Gastrocnemius medialis (tissue), 4 donors: Measurements from ENCODE around the gene CCDC150. TPM values are rescaled to one million over a fixed set of nuclear protein-coding genes. Genes with fewer than 3 reads are reported as not detected.

Source experiments
- ATAC-seq, 2 donors: fragments of 150-250 bp; one replicate each; pipeline ENCODE4 v1.9.1; 2016
- DNase-seq, 2 donors: peaks; one replicate each; pipeline ENCODE4 v3.0.0-alpha.2; 2019
- H3K27ac ChIP-seq, 4 donors: fragments of 200-600 bp; sonication (generic); 1 replicate in 1 of 4; 2 replicates in 3 of 4; pipeline ENCODE4 v1.5.1; 2016 to 2018; ENCODE audit warnings: mild to moderate bottlenecking in 2 of 4, moderate library complexity in 1 of 4
- H3K27me3 ChIP-seq, 3 donors: fragments of 200-600 bp; sonication (generic) in 2 of 3; 1 replicate in 1 of 3; 2 replicates in 2 of 3; pipeline versions ENCODE4 v1.5.1 to v1.6.0; 2016 to 2019; ENCODE audit warnings: mild to moderate bottlenecking in 1 of 3, moderate library complexity in 1 of 3
- H3K36me3 ChIP-seq, 2 donors: fragments of 200-600 bp; sonication (generic) in 1 of 2; one replicate each; pipeline ENCODE4 v1.5.1; 2017 to 2018
- H3K4me1 ChIP-seq, 2 donors: fragments of 200-600 bp; sonication (generic) in 1 of 2; one replicate each; pipeline ENCODE4 v1.5.1; 2016 to 2017; ENCODE audit warnings: mild to moderate bottlenecking in 2 of 2
- H3K4me3 ChIP-seq, 4 donors: fragments of 200-600 bp; sonication (generic) in 3 of 4; 1 replicate in 1 of 4; 2 replicates in 3 of 4; pipeline ENCODE4 v1.5.1; 2016 to 2019; ENCODE audit warnings: mild to moderate bottlenecking in 2 of 4
- H3K9me3 ChIP-seq, 3 donors: fragments of 200-600 bp; sonication (generic) in 2 of 3; 1 replicate in 1 of 3; 2 replicates in 2 of 3; pipeline ENCODE4 v1.5.1; 2016 to 2019
- POLR2A ChIP-seq, 2 donors: fragments of 450-650 bp; IDR thresholded peaks; one replicate each; pipeline ENCODE4 v1.6.1; 2017; ENCODE audit warnings: antibody characterized with exemption in 2 of 2, mild to moderate bottlenecking in 2 of 2, moderate library complexity in 2 of 2
- in situ Hi-C, 4 donors: fragments of 200-750 bp; cut with MboI; loops; one replicate each; pipeline versions ENCODE4 v1.15.0 to v1.8.0; 2017; ENCODE audit warnings: low sequenced_read_pairs in 4 of 4
- intact Hi-C: fragments of 100-400 bp; cut with DNase I; formaldehyde crosslinking; loops from one replicate; pipeline ENCODE4 v1.15.1; 2023; ENCODE audit warnings: low total_unique reads
- total RNA-seq, 4 donors: library from RNA; depleted of rRNA; stranded (reverse); fragments of >200 nt; gene quantifications; one replicate each; pipeline versions ENCODE4 v1.1.0 to v1.2.3, GENCODE V29; 2016
- TF ChIP-seq, protein P1 (sequence below), 5 experiments: fragments of 450-650 bp in 3 of 5; fragments of 200-600 bp in 2 of 5; sonication (generic) in 2 of 5; IDR thresholded peaks in 4 of 5; conservative IDR thresholded peaks in 1 of 5; 1 replicate in 4 of 5; 2 replicates in 1 of 5; pipeline ENCODE4 v1.5.1; 2016 to 2019; ENCODE audit warnings: antibody characterized with exemption in 5 of 5, mild to moderate bottlenecking in 3 of 5, moderate library complexity in 3 of 5

The CCDC150 gene
- total RNA-seq, 4 donors from 2014 or later, result 0.31 to 0.83 TPM; not detected in 2

DNA sequence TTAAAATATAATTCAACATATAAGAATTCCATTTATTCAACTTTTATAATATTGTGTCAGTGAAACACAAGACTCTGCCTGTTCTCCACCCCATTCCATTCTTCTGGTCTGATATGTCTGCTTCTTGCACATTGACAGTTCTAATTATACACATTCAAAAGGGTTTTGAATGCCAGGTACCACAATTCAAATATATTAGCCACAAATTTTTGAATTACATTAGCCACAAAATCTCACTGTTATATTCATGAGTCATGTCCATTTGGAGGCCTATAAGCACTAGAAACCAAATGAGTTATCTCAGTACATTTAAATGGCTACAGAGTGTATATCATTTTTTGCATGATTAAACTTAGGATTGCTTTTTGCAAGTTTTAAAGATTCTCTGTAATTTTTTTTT lies 72.1 kb downstream of the CCDC150 start:
- no peaks in the 10 kb centered on the region for H3K9me3 ChIP-seq
- intact Hi-C loops, result no loop called here
- H3K4me1 ChIP-seq, result no peaks in the 10 kb centered on the region
- DNase-seq (no peak), ATAC-seq (no peak)
- H3K27ac ChIP-seq, result no peak overlapping the region
- TF ChIP-seq, protein P1, sequence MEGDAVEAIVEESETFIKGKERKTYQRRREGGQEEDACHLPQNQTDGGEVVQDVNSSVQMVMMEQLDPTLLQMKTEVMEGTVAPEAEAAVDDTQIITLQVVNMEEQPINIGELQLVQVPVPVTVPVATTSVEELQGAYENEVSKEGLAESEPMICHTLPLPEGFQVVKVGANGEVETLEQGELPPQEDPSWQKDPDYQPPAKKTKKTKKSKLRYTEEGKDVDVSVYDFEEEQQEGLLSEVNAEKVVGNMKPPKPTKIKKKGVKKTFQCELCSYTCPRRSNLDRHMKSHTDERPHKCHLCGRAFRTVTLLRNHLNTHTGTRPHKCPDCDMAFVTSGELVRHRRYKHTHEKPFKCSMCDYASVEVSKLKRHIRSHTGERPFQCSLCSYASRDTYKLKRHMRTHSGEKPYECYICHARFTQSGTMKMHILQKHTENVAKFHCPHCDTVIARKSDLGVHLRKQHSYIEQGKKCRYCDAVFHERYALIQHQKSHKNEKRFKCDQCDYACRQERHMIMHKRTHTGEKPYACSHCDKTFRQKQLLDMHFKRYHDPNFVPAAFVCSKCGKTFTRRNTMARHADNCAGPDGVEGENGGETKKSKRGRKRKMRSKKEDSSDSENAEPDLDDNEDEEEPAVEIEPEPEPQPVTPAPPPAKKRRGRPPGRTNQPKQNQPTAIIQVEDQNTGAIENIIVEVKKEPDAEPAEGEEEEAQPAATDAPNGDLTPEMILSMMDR (IDR thresholded peaks at IDR 0.05 in 4 of 5, conservative IDR thresholded peaks at IDR 0.05 in 1 of 5), result no peak
- no peak for TF ChIP-seq POLR2A (IDR thresholded peaks at IDR 0.05)
- in situ Hi-C loops, result no loop called here
- H3K27me3 ChIP-seq, result no peaks in the 10 kb centered on the region
- H3K4me3 ChIP-seq, result no peak overlapping the region
- no peaks in the 10 kb centered on the region for H3K36me3 ChIP-seq

DNA sequence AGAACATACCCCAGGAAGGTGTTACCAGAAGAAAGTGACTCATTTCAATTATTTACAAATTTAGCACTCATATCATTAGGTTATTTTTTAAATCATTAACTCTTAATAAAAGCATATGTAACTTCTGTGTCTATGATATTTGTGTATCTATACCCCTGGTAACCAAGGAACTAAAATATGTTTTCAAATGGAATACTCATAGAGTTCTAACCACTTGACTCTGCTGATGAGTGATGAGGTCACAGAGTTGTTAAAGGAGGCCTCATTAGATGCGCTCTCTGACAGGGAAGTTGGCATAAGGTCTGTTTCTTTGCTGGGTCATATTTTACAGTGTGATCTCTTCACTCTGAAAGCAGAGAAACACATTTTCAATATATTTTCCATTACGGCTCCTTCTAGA lies 73.4 kb downstream of the CCDC150 start:
- Histone ChIP-seq H3K36me3 (no peaks in the 10 kb centered on the region), H3K9me3 (no peaks in the 10 kb centered on the region), H3K27me3 (no peaks in the 10 kb centered on the region), H3K4me3 (no peak overlapping the region), H3K4me1 (no peaks in the 10 kb centered on the region), H3K27ac (no peak overlapping the region)
- intact Hi-C loops, result no loop called here
- in situ Hi-C loops, result no loop called here
- TF ChIP-seq, protein P1 (IDR thresholded peaks at IDR 0.05 in 4 of 5, conservative IDR thresholded peaks at IDR 0.05 in 1 of 5), result no peak
- no peak for TF ChIP-seq POLR2A (IDR thresholded peaks at IDR 0.05)
- ATAC-seq (no peak), DNase-seq (no peak)

DNA sequence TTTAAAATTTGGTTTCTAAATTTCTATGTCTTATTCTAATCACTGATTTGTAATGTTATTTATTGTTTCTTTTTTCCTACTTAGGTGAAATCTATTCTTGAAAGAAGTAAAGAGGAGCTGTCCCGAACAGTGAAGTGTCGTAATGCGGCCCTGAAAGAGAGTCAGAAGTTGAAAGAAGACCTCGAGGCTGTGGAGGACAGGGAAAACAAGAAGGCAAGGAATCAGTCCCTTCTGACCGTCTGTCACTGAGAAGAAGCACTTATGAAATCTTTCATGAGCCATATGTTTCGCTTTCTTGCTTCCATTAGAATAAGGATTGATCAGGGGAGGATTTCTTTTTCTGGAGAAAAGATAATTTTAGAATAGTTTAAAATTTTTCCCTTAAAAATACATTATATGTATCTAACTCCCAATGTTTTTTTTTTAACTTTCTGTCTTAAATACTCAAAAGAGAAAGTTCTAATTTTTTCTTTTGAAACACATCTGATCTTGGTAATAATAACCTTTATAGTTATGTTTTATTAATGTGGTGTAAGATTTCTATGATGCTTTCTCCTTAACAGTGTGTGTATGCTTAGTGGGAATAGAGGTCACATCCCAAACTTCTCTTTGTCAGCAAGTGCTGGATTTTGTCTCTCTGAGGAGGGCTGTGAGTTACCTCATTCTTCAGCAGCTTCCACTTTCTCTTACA lies 79.0 kb downstream of the CCDC150 start:
- H3K4me1 ChIP-seq, result peaks cover 8 to 11% of the 10 kb centered on the region in 2 donors
- H3K27ac ChIP-seq, result peak overlapping the region in 3 of 4 donors; percentile 38 to 76 (median 57)
- no peak for TF ChIP-seq POLR2A (IDR thresholded peaks at IDR 0.05)
- TF ChIP-seq, protein P1 (IDR thresholded peaks at IDR 0.05 in 4 of 5, conservative IDR thresholded peaks at IDR 0.05 in 1 of 5), result no peak
- no peaks in the 10 kb centered on the region for H3K36me3 ChIP-seq
- H3K27me3 ChIP-seq, result no peaks in the 10 kb centered on the region
- H3K4me3 ChIP-seq, result peak overlapping the region in 1 of 4 donors; percentile 26
- no peaks in the 10 kb centered on the region for H3K9me3 ChIP-seq
- intact Hi-C loops, result no loop called here
- in situ Hi-C loops, result no loop called here
- DNase-seq, result peak in 1 of 2 donors; percentile 34
- peak; percentile 54 to 76 for ATAC-seq

DNA sequence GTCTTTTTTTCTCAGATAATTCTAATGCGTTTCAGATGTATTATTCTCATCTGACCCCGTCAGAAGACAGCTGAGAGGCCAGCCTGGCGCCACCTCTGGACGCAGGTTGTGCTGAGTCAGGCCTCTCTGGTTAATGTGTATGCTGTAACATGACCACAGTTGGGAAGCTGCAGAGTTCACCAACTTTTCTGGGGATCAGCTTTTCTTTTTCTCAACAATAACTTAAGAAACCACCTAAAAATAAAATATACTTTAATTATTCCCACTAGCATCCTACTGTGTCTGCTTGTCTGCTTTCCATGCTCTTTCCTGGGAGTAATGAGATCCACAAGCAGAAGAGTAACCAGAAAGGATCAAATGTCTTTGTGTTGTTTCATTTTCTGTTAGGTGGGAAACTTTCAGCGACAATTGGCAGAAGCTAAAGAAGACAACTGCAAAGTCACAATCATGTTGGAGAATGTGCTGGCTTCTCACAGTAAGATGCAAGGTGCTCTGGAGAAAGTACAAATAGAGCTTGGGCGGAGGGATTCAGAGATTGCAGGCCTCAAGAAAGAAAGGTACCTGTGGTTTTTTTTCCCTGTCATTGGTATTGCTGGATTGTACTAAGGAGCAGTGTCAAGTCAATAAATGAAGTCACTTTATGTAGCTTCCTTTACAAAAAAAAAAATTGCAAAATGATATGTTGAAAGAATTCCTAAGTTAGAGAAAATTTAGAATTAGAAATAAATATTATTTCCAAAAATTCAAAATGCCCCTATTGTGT lies 79.8 kb downstream of the CCDC150 start:
- Histone ChIP-seq H3K4me1 (peaks cover 8 to 11% of the 10 kb centered on the region in 2 donors), H3K27me3 (no peaks in the 10 kb centered on the region), H3K9me3 (no peaks in the 10 kb centered on the region), H3K27ac (peak overlapping the region in 3 of 4 donors; percentile 38 to 76 (median 57)), H3K36me3 (no peaks in the 10 kb centered on the region), H3K4me3 (peak overlapping the region in 2 of 4 donors; percentile 4 to 26)
- TF ChIP-seq POLR2A (IDR thresholded peaks at IDR 0.05), result no peak
- TF ChIP-seq, protein P1 (IDR thresholded peaks at IDR 0.05 in 4 of 5, conservative IDR thresholded peaks at IDR 0.05 in 1 of 5), result no peak
- DNase-seq, result peak in 1 of 2 donors; percentile 65
- intact Hi-C loops (no loop called here), in situ Hi-C loops (no loop called here)
- ATAC-seq, result peak; percentile 78 to 96
